ENCODE data around the gene ELFN1. TPM values are rescaled to one million over a fixed set of nuclear protein-coding genes. Genes with fewer than 3 reads are reported as not detected.
A peak's percentile ranks its signal among the peaks of the same experiment; 100 is the strongest.

Gene ELFN1
- total RNA-seq, 4 donors from 2014 or later = 1.4 to 2.5 (median 1.9) TPM

GRCh38 chr7:1775389-1775788 lies 105.3 kb downstream of the ELFN1 start:
- peaks cover 5% of the 10 kb centered on the region for H3K27me3 ChIP-seq
- H3K36me3 ChIP-seq = no peaks in the 10 kb centered on the region
- no peak overlapping the region for H3K4me3 ChIP-seq
- no peak for DNase-seq (ENCODE audit: low spot score in 2 of 2)
- no peak overlapping the region for H3K27ac ChIP-seq
- WGBS = 76% methylated on average over 4 of the region's 4 CpGs
- peaks cover 5% of the 10 kb centered on the region for H3K9me3 ChIP-seq
- TF ChIP-seq POLR2A (IDR thresholded peaks at IDR 0.05) (no peak), CTCF (IDR thresholded peaks at IDR 0.05) (no peak), EP300 (IDR thresholded peaks at IDR 0.05) (no peak), POLR2AphosphoS5 (IDR thresholded peaks at IDR 0.05) (no peak)
- no peaks in the 10 kb centered on the region for H3K4me1 ChIP-seq

- Histone ChIP-seq H3K36me3 (no peaks in the 10 kb centered on the region), H3K4me3 (no peak overlapping the region), H3K4me1 (peaks cover 3% of the 10 kb centered on the region), H3K27me3 (peaks cover 5% of the 10 kb centered on the region), H3K27ac (no peak overlapping the region), H3K9me3 (peaks cover 5% of the 10 kb centered on the region)
- no peak for DNase-seq (ENCODE audit: low spot score in 2 of 2)
- TF ChIP-seq POLR2A (IDR thresholded peaks at IDR 0.05) (no peak), CTCF (IDR thresholded peaks at IDR 0.05) (no peak), EP300 (IDR thresholded peaks at IDR 0.05) (no peak), POLR2AphosphoS5 (IDR thresholded peaks at IDR 0.05) (no peak)
- 88% methylated on average over 6 of the region's 6 CpGs for WGBS
Measured at GRCh38 chr7:1777122-1777521, 107.0 kb downstream of the ELFN1 start.

- peak in 1 of 2 donors; percentile 14 for DNase-seq (ENCODE audit: low spot score in 2 of 2)
- WGBS = 90% methylated on average over 14 of the region's 14 CpGs
- peaks cover 6% of the 10 kb centered on the region for H3K4me1 ChIP-seq
- TF ChIP-seq POLR2A (IDR thresholded peaks at IDR 0.05) (no peak), POLR2AphosphoS5 (IDR thresholded peaks at IDR 0.05) (no peak), EP300 (IDR thresholded peaks at IDR 0.05) (no peak), CTCF (IDR thresholded peaks at IDR 0.05) (no peak)
- H3K27ac ChIP-seq = no peak overlapping the region
- H3K4me3 ChIP-seq = no peak overlapping the region
- peaks cover 5% of the 10 kb centered on the region for H3K9me3 ChIP-seq
- H3K27me3 ChIP-seq = peaks cover 5% of the 10 kb centered on the region
- no peaks in the 10 kb centered on the region for H3K36me3 ChIP-seq
Measured at GRCh38 chr7:1779445-1779844, 109.4 kb downstream of the ELFN1 start.

GRCh38 chr7:1781369-1781768 lies 111.3 kb downstream of the ELFN1 start:
- Histone ChIP-seq H3K27me3 (peaks cover 5% of the 10 kb centered on the region), H3K36me3 (no peaks in the 10 kb centered on the region), H3K4me1 (peaks cover 6% of the 10 kb centered on the region), H3K27ac (no peak overlapping the region), H3K9me3 (no peaks in the 10 kb centered on the region), H3K4me3 (no peak overlapping the region)
- no peak for TF ChIP-seq CTCF (IDR thresholded peaks at IDR 0.05)
- no peak for TF ChIP-seq POLR2A (IDR thresholded peaks at IDR 0.05)
- TF ChIP-seq EP300 (IDR thresholded peaks at IDR 0.05) = no peak
- TF ChIP-seq POLR2AphosphoS5 (IDR thresholded peaks at IDR 0.05) = no peak
- peak in 1 of 2 donors; percentile 15 for DNase-seq (ENCODE audit: low spot score in 2 of 2)
- 94% methylated on average over 12 of the region's 12 CpGs for WGBS

- H3K9me3 ChIP-seq = no peaks in the 10 kb centered on the region
- no peaks in the 10 kb centered on the region for H3K27me3 ChIP-seq
- H3K36me3 ChIP-seq = no peaks in the 10 kb centered on the region
- no peak overlapping the region for H3K4me3 ChIP-seq
- no peak for DNase-seq (ENCODE audit: low spot score in 2 of 2)
- TF ChIP-seq EP300 (IDR thresholded peaks at IDR 0.05) (no peak), CTCF (IDR thresholded peaks at IDR 0.05) (no peak), POLR2AphosphoS5 (IDR thresholded peaks at IDR 0.05) (no peak), POLR2A (IDR thresholded peaks at IDR 0.05) (no peak)
- H3K27ac ChIP-seq = no peak overlapping the region
- WGBS = 98% methylated on average over 3 of the region's 3 CpGs
- peaks cover 6% of the 10 kb centered on the region for H3K4me1 ChIP-seq
Measured at GRCh38 chr7:1785839-1786238, 115.8 kb downstream of the ELFN1 start.
